Endothelial cell (in vitro differentiated cells): ENCODE results near the gene DNER. TPM values are rescaled to one million over a fixed set of nuclear protein-coding genes. Genes with fewer than 3 reads are reported as not detected.

ENCODE experiments used
- DNase-seq: peaks from one replicate; pipeline ENCODE4 v3.0.0; 2021; ENCODE audit warnings: low spot score
- H3K27ac Mint-ChIP-seq: one replicate; pipeline ENCODE4 v1.8.0; 2021; ENCODE audit warnings: mixed read lengths, inconsistent platforms; ENCODE audit not compliant: unreplicated experiment
- H3K27me3 Mint-ChIP-seq: one replicate; pipeline ENCODE4 v1.8.0; 2021; ENCODE audit warnings: mild to moderate bottlenecking, moderate library complexity, mixed read lengths, inconsistent platforms; ENCODE audit not compliant: unreplicated experiment
- H3K36me3 Mint-ChIP-seq: one replicate; pipeline ENCODE4 v1.8.0; 2021; ENCODE audit warnings: mild to moderate bottlenecking, low read depth, mixed read lengths, inconsistent platforms; ENCODE audit not compliant: unreplicated experiment
- H3K4me1 Mint-ChIP-seq: one replicate; pipeline ENCODE4 v1.8.0; 2021; ENCODE audit warnings: mild to moderate bottlenecking, mixed read lengths, inconsistent platforms; ENCODE audit not compliant: unreplicated experiment
- H3K4me3 Mint-ChIP-seq: one replicate; pipeline ENCODE4 v1.8.0; 2021; ENCODE audit warnings: mild to moderate bottlenecking, mixed read lengths, inconsistent platforms; ENCODE audit not compliant: unreplicated experiment
- H3K9me3 Mint-ChIP-seq: one replicate; pipeline ENCODE4 v1.8.0; 2021; ENCODE audit warnings: mixed read lengths, inconsistent platforms; ENCODE audit not compliant: unreplicated experiment
- CTCF ChIP-seq: fragments of 200-600 bp; sonication (generic); IDR thresholded peaks from one replicate; pipeline ENCODE4 v1.5.0; 2021; ENCODE audit warnings: antibody characterized with exemption; ENCODE audit not compliant: unreplicated experiment
- total RNA-seq: library from RNA; stranded (reverse); fragmentation: NEBNext Ultra II Directional; extraction: Animal tissue kit (Norgen Biotek cat#: 25700); gene quantifications from one replicate; pipeline ENCODE4 v1.2.1, GENCODE V29; 2021; ENCODE audit not compliant: unreplicated experiment

DNER gene
- total RNA-seq, 1 donor from 2014 or later = 0.15 TPM

- Mint-ChIP-seq H3K9me3 (no peaks in the 10 kb centered on the region), H3K27me3 (peaks cover 10% of the 10 kb centered on the region), H3K36me3 (no peaks in the 10 kb centered on the region), H3K27ac (no peak overlapping the region), H3K4me1 (peaks cover 18% of the 10 kb centered on the region), H3K4me3 (no peak overlapping the region)
- no peak for TF ChIP-seq CTCF
- no peak for DNase-seq
These were observed 34.8 kb downstream of the DNER start for GRCh38 chr2:229679393-229680125.

DNA sequence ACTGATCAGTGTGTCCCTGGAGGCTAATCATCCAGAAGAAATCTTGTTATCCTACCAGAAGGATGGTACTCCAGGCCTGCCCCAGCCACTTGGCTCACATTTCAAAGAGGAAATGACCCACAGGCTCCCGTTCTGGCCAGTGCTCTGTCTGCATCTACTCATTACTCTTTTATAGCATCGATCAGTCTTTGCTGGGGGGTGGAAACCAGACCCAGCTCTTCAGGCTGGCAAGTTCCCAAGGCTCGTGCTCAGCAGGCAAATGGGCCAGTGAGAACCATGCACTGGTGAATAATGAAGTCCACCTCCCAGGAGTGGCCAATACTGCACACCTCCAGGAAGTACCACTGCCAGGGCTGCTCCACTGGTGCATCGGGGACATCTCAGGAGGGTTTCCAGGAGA, 38.8 kb downstream of the DNER start:
- Mint-ChIP-seq H3K27ac (no peak overlapping the region), H3K4me3 (no peak overlapping the region), H3K4me1 (peaks cover 39% of the 10 kb centered on the region), H3K9me3 (no peaks in the 10 kb centered on the region), H3K36me3 (no peaks in the 10 kb centered on the region), H3K27me3 (peaks cover 6% of the 10 kb centered on the region)
- TF ChIP-seq CTCF = no peak
- no peak for DNase-seq

GRCh38 chr2:229674830-229675530, 39.4 kb downstream of the DNER start:
- Mint-ChIP-seq H3K4me1 (peaks cover 39% of the 10 kb centered on the region), H3K27ac (no peak overlapping the region), H3K4me3 (no peak overlapping the region), H3K27me3 (peaks cover 5% of the 10 kb centered on the region), H3K9me3 (no peaks in the 10 kb centered on the region), H3K36me3 (no peaks in the 10 kb centered on the region)
- no peak for TF ChIP-seq CTCF
- no peak for DNase-seq

- Mint-ChIP-seq H3K27me3 (peaks cover 4% of the 10 kb centered on the region), H3K9me3 (no peaks in the 10 kb centered on the region), H3K4me3 (no peak overlapping the region), H3K27ac (no peak overlapping the region), H3K36me3 (no peaks in the 10 kb centered on the region), H3K4me1 (peaks cover 42% of the 10 kb centered on the region)
- TF ChIP-seq CTCF = no peak
- DNase-seq = no peak
These were observed 40.7 kb downstream of the DNER start for GRCh38 chr2:229673676-229674075.

GRCh38 chr2:229672021-229672420, 42.3 kb downstream of the DNER start:
- Mint-ChIP-seq H3K27me3 (peaks cover 4% of the 10 kb centered on the region), H3K4me1 (peaks cover 39% of the 10 kb centered on the region), H3K4me3 (no peak overlapping the region), H3K27ac (peak overlapping the region; percentile 25), H3K9me3 (no peaks in the 10 kb centered on the region), H3K36me3 (no peaks in the 10 kb centered on the region)
- no peak for TF ChIP-seq CTCF
- no peak for DNase-seq
